ENCODE results near the gene GPX4. TPM values are rescaled to one million over a fixed set of nuclear protein-coding genes. Genes with fewer than 3 reads are reported as not detected.
A peak's percentile ranks its signal among the peaks of the same experiment; 100 is the strongest.

Gene GPX4
- total RNA-seq, 1 donor from 2014 or later = 245 TPM

DNA sequence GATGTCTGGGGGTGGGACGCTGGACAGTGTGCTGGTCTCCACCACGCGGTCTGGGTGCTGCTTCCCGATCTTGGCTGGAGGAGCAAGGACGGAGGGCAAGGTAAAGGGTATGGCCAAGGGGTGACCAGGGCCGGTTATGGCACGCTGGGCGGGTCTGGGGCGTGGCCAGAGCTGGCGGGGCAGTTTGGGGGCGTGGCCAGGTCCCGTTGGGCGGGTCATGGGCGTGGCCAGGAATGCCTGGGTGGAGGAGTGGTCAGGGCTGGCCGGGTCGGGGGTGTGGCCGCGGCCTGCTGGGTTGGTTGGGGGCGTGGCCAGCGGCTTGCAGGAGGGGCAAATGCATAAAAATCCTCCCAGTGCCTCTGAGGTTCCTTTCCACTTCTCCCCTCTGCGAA, 19.2 kb downstream of the GPX4 start:
- TF ChIP-seq, protein P1, sequence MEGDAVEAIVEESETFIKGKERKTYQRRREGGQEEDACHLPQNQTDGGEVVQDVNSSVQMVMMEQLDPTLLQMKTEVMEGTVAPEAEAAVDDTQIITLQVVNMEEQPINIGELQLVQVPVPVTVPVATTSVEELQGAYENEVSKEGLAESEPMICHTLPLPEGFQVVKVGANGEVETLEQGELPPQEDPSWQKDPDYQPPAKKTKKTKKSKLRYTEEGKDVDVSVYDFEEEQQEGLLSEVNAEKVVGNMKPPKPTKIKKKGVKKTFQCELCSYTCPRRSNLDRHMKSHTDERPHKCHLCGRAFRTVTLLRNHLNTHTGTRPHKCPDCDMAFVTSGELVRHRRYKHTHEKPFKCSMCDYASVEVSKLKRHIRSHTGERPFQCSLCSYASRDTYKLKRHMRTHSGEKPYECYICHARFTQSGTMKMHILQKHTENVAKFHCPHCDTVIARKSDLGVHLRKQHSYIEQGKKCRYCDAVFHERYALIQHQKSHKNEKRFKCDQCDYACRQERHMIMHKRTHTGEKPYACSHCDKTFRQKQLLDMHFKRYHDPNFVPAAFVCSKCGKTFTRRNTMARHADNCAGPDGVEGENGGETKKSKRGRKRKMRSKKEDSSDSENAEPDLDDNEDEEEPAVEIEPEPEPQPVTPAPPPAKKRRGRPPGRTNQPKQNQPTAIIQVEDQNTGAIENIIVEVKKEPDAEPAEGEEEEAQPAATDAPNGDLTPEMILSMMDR (IDR thresholded peaks at IDR 0.05) = no peak
- no peaks in the 10 kb centered on the region for H3K27me3 Mint-ChIP-seq (ENCODE audit: low read depth)
- peaks cover 22% of the 10 kb centered on the region for H3K4me1 Mint-ChIP-seq (ENCODE audit: low read depth)
- no peak for DNase-seq (ENCODE audit: low spot score)
- H3K27ac Mint-ChIP-seq (ENCODE audit: unreplicated experiment) = no peak overlapping the region
- no peak overlapping the region for H3K4me3 Mint-ChIP-seq (ENCODE audit: unreplicated experiment)
- H3K9me3 Mint-ChIP-seq (ENCODE audit: low read depth) = no peaks in the 10 kb centered on the region
- peaks cover 19% of the 10 kb centered on the region for H3K36me3 Mint-ChIP-seq (ENCODE audit: low read depth)

DNA sequence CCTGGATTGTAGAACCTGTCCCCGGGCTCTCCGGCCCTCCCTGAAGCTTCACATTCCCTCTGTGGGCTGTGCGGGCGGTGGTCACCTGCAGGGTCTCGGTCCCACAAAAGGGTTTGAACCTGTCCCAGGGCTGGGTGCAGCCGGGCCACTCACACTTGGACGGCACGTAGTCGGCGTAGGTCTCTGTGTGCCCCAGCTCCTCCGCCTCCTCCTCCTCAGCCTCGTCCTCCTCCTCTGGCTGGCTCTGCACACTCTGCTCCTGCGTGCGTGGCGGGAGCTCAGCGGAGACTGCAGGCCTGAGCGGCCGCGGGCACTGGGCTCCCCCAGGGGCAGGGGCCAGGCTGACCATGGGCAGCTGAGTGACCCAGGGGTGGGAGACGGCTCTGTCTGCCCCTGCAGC, 19.6 kb downstream of the GPX4 start:
- H3K4me3 Mint-ChIP-seq (ENCODE audit: unreplicated experiment) = no peak overlapping the region
- DNase-seq (ENCODE audit: low spot score) = no peak
- no peak overlapping the region for H3K27ac Mint-ChIP-seq (ENCODE audit: unreplicated experiment)
- peaks cover 22% of the 10 kb centered on the region for H3K4me1 Mint-ChIP-seq (ENCODE audit: low read depth)
- TF ChIP-seq, protein P1 (IDR thresholded peaks at IDR 0.05) = no peak
- no peaks in the 10 kb centered on the region for H3K27me3 Mint-ChIP-seq (ENCODE audit: low read depth)
- peaks cover 17% of the 10 kb centered on the region for H3K36me3 Mint-ChIP-seq (ENCODE audit: low read depth)
- no peaks in the 10 kb centered on the region for H3K9me3 Mint-ChIP-seq (ENCODE audit: low read depth)

DNA sequence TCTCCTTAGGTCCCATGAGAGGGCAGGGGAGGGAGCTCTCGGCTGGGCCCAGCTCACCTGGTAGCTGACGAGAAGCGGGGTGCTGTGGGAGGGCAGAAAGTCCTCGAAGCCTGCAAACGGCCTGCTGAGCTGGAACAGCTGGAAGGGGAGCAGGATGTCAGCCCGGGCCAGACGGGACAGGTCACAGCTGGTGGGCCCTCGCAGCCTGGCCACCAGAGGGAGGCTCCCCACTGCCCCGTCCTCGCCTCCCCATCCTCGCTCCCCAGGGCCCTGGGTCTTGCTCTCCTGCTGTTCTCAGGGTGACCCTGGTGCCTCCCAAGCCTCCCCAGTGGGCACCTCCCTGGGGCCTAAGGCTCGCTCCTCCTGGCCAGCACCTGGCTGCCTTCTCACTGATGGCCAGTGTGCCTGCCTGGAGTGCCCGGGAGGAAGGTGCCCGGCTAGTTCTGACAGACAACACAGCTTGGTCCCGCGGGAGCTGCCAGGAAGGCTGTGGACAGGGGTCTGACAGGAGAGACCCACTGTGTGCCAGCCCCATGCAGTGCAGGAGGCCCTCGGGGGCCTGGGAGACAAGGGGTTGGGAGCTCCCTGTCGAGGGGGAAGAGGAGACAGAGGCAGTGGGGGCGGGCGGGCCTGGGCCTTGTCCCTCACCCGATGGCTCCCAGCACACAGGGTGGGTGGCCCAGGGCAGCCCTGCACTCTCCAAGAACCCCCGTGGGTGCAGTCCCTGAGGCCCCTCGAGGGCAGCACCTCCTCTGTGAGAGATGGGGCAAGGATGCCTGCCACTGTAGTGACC, 20.3 kb downstream of the GPX4 start:
- peaks cover 22% of the 10 kb centered on the region for H3K4me1 Mint-ChIP-seq (ENCODE audit: low read depth)
- no peaks in the 10 kb centered on the region for H3K9me3 Mint-ChIP-seq (ENCODE audit: low read depth)
- no peak overlapping the region for H3K4me3 Mint-ChIP-seq (ENCODE audit: unreplicated experiment)
- no peaks in the 10 kb centered on the region for H3K27me3 Mint-ChIP-seq (ENCODE audit: low read depth)
- DNase-seq (ENCODE audit: low spot score) = no peak
- no peak overlapping the region for H3K27ac Mint-ChIP-seq (ENCODE audit: unreplicated experiment)
- peaks cover 14% of the 10 kb centered on the region for H3K36me3 Mint-ChIP-seq (ENCODE audit: low read depth)
- TF ChIP-seq, protein P1 (IDR thresholded peaks at IDR 0.05) = peak; percentile 13

DNA sequence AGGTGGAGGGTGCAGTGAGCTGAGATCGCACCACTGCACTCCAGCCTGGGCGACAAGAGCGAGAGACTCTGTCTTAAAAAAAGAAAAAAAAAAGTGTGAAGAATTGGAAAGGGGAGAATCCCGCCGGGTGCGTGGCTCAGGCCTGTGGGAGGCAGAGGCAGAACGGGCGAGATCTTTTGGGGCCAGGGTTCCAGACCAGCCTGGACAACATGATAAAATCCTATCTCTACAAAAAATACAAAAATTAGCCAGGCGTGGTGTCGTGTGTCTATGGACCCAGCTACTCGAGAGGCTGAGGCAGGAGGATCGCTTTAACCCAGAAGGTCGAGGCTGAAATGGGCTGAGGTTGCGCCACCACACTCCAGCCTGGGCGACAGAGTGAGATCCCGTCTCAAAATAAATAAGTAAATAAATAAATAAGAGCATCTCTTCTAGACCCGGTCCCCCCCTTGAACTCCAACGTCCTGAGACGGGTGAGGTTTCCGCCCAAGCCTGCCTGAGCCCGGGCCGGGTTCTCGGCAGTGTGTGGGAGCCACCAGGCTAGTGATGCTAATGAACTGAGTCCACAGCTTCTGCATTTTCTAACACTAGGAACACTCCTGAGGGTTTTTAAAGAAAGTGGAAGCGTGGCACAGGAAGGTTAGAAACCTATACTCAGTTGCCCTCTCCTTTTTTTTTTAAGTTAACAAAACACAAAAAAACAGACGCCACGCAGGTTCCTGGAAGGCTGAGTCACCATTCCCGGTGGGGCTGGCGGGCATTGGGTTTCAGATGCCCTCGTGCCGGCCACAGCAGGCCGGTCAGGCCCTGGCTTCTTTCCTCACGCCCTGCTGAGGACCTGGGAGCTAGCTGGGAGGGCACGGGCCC, 22.0 kb downstream of the GPX4 start:
- H3K27ac Mint-ChIP-seq (ENCODE audit: unreplicated experiment) = peak overlapping the region; percentile 57
- peaks cover 13% of the 10 kb centered on the region for H3K36me3 Mint-ChIP-seq (ENCODE audit: low read depth)
- no peaks in the 10 kb centered on the region for H3K27me3 Mint-ChIP-seq (ENCODE audit: low read depth)
- TF ChIP-seq, protein P1 (IDR thresholded peaks at IDR 0.05) = no peak
- DNase-seq (ENCODE audit: low spot score) = no peak
- H3K4me1 Mint-ChIP-seq (ENCODE audit: low read depth) = peaks cover 33% of the 10 kb centered on the region
- H3K9me3 Mint-ChIP-seq (ENCODE audit: low read depth) = no peaks in the 10 kb centered on the region
- H3K4me3 Mint-ChIP-seq (ENCODE audit: unreplicated experiment) = no peak overlapping the region

DNA sequence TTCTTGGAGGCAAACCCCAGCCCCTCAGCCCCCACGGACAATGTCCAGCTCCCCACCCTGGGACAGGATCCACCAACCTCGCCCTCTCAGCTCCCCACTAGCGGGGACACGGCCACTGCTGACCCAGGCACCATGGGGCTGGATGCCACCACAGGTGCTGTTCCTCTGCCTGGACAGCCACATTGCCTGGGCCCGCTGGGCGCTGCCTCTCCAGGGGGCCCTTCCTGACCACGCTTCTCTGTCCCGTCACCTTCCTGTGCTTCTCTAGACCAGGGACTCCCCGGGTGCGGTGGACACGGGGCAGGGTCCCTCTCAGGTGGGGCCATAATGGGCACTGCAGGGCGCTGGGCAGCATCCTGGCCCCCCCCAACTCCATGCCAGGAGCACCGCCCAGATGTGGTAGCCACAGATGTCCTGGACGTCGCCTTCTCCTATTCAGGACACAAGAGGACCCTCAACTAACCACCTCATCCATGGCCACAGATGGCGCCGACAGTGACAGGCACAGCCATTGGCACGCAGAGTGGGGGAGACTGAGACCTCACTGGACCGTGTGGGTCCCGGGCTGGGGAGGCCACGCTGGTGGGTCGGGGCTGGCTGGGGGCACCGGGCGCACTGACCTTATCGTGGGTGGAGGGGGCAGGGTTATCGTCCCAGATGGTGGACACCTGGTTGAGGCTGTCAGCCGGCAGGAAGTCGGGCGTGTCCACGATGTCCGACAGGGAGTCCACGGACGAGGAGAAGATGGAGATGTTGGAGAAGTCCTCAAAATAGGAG, 23.4 kb downstream of the GPX4 start:
- Mint-ChIP-seq H3K9me3 (ENCODE audit: low read depth) (no peaks in the 10 kb centered on the region), H3K36me3 (ENCODE audit: low read depth) (peaks cover 4% of the 10 kb centered on the region), H3K27me3 (ENCODE audit: low read depth) (no peaks in the 10 kb centered on the region), H3K4me3 (ENCODE audit: unreplicated experiment) (no peak overlapping the region), H3K4me1 (ENCODE audit: low read depth) (peaks cover 41% of the 10 kb centered on the region), H3K27ac (ENCODE audit: unreplicated experiment) (peak overlapping the region; percentile 69)
- DNase-seq (ENCODE audit: low spot score) = no peak
- TF ChIP-seq, protein P1 (IDR thresholded peaks at IDR 0.05) = no peak

Measured in chondrocyte (in vitro differentiated cells).